ENCODE results near the gene PLAAT4. TPM values are rescaled to one million over a fixed set of nuclear protein-coding genes. Genes with fewer than 3 reads are reported as not detected.

The PLAAT4 gene
- total RNA-seq, 1 donor from 2014 or later = not detected

DNA sequence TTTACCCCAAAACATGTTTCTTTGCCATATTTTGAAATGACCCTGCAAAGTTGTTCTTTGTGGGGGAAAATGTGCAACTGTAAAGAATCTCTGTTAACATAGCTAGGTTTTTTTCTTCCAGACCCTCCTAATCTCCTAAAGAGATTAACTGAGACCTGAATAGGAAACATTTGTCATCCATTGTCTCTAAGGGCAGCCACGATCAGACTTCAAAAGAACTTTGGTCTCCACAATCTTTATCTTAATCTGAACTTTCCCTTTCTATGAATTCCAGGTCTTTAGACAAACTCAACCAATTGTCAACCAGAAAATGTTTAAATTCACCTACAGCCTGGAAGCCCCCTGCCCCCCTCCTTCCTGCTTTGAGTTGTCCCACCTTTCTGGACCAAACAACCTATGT, 35.4 kb upstream of the PLAAT4 start:
- Mint-ChIP-seq H3K4me3 (ENCODE audit: unreplicated experiment) (no peak overlapping the region), H3K27ac (ENCODE audit: unreplicated experiment) (no peak overlapping the region), H3K36me3 (ENCODE audit: low read depth, unreplicated experiment) (peaks cover 15% of the 10 kb centered on the region), H3K4me1 (ENCODE audit: unreplicated experiment) (peaks cover 16% of the 10 kb centered on the region), H3K9me3 (ENCODE audit: unreplicated experiment) (peaks cover 13% of the 10 kb centered on the region), H3K27me3 (ENCODE audit: unreplicated experiment) (peaks cover 5% of the 10 kb centered on the region)
- DNase-seq (ENCODE audit: low spot score) = no peak
- TF ChIP-seq CTCF (IDR thresholded peaks at IDR 0.05; ENCODE audit: unreplicated experiment) = no peak

DNA sequence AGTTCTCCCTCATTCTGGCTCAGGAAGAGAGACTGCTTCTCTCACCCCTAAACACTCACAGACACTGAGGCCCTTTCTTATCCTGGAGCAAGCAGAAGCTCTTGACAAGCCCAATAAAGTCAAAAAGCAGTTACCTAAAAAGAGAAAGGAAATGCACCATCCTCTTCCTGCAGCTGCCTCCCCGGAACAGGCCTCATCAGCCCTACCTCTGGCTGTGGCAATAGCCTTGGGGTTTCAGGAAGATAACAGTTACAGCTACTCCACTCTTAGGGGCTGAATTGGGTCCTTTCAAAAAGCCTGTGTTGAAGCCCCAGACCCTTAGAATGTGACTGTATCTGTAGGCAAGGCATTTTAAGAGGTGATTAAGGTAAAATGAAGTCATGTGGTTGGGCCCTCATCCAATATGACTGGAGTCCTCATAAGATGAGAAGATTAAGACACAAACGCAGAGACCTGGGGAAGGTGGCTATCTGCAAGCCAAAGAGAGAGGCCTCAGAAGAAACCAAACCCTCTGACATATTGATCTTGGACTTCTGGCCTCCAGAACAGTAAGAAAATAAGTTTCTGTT, 34.3 kb upstream of the PLAAT4 start:
- TF ChIP-seq CTCF (IDR thresholded peaks at IDR 0.05; ENCODE audit: unreplicated experiment) = no peak
- Mint-ChIP-seq H3K27me3 (ENCODE audit: unreplicated experiment) (peaks cover 6% of the 10 kb centered on the region), H3K27ac (ENCODE audit: unreplicated experiment) (no peak overlapping the region), H3K4me1 (ENCODE audit: unreplicated experiment) (peaks cover 16% of the 10 kb centered on the region), H3K4me3 (ENCODE audit: unreplicated experiment) (no peak overlapping the region), H3K36me3 (ENCODE audit: low read depth, unreplicated experiment) (peaks cover 15% of the 10 kb centered on the region), H3K9me3 (ENCODE audit: unreplicated experiment) (peaks cover 13% of the 10 kb centered on the region)
- no peak for DNase-seq (ENCODE audit: low spot score)

GRCh38 chr11:63503492-63503891, 33.1 kb upstream of the PLAAT4 start:
- no peak for TF ChIP-seq CTCF (IDR thresholded peaks at IDR 0.05; ENCODE audit: unreplicated experiment)
- Mint-ChIP-seq H3K4me3 (ENCODE audit: unreplicated experiment) (no peak overlapping the region), H3K27ac (ENCODE audit: unreplicated experiment) (no peak overlapping the region), H3K36me3 (ENCODE audit: low read depth, unreplicated experiment) (peaks cover 15% of the 10 kb centered on the region), H3K27me3 (ENCODE audit: unreplicated experiment) (peaks cover 10% of the 10 kb centered on the region), H3K9me3 (ENCODE audit: unreplicated experiment) (peaks cover 13% of the 10 kb centered on the region), H3K4me1 (ENCODE audit: unreplicated experiment) (peaks cover 16% of the 10 kb centered on the region)
- DNase-seq (ENCODE audit: low spot score) = no peak

- no peak overlapping the region for H3K4me3 Mint-ChIP-seq (ENCODE audit: unreplicated experiment)
- DNase-seq (ENCODE audit: low spot score) = no peak
- H3K27me3 Mint-ChIP-seq (ENCODE audit: unreplicated experiment) = peaks cover 10% of the 10 kb centered on the region
- peaks cover 15% of the 10 kb centered on the region for H3K36me3 Mint-ChIP-seq (ENCODE audit: low read depth, unreplicated experiment)
- H3K27ac Mint-ChIP-seq (ENCODE audit: unreplicated experiment) = no peak overlapping the region
- peaks cover 13% of the 10 kb centered on the region for H3K9me3 Mint-ChIP-seq (ENCODE audit: unreplicated experiment)
- peaks cover 16% of the 10 kb centered on the region for H3K4me1 Mint-ChIP-seq (ENCODE audit: unreplicated experiment)
- TF ChIP-seq CTCF (IDR thresholded peaks at IDR 0.05; ENCODE audit: unreplicated experiment) = no peak
Observed at GRCh38 chr11:63504054-63504453, 32.6 kb upstream of the PLAAT4 start.

DNA sequence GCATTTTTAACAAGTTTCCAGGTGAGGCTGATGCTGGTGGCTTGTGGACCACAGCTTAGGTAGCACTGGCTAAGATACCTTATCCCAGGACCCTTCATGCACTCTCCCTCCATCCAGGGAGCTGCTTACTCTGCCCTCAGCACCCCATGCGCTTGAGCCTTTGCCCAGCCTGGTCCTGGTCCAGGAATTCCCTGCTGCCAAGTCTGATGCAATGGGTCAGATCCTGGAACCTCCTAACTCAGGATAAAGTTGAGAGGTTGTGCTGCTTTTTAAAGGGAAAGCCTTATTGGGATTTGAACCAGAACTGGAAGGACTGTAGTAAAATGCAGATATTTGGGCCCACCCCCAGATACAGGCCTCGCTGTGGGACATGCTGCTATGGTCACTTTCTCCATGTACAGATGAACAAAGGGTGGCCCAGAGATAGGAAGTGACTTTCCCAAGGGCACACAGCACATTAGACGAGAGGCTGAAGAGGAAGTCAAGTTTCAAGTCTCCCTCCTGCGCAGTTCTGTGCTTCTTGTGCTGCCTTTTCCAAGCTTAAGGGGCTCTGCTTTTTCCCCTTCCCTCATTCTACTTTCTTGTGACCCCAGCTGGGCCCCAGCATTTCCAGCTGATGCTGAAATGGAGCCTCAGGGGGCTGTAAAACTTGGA, 31.5 kb upstream of the PLAAT4 start:
- Mint-ChIP-seq H3K9me3 (ENCODE audit: unreplicated experiment) (peaks cover 8% of the 10 kb centered on the region), H3K4me1 (ENCODE audit: unreplicated experiment) (peaks cover 20% of the 10 kb centered on the region), H3K27me3 (ENCODE audit: unreplicated experiment) (peaks cover 10% of the 10 kb centered on the region), H3K36me3 (ENCODE audit: low read depth, unreplicated experiment) (peaks cover 11% of the 10 kb centered on the region), H3K4me3 (ENCODE audit: unreplicated experiment) (no peak overlapping the region), H3K27ac (ENCODE audit: unreplicated experiment) (no peak overlapping the region)
- TF ChIP-seq CTCF (IDR thresholded peaks at IDR 0.05; ENCODE audit: unreplicated experiment) = no peak
- no peak for DNase-seq (ENCODE audit: low spot score)
